ENCODE results near the gene NANOS3. TPM values are rescaled to one million over a fixed set of nuclear protein-coding genes. Genes with fewer than 3 reads are reported as not detected.
A peak's percentile ranks its signal among the peaks of the same experiment; 100 is the strongest.

The NANOS3 gene
- total and polyA plus RNA-seq, 2 of the 13 experiments (the other 11 are each of a cell fraction or from before 2014, with no cell fraction given), result 0.21 TPM; not detected in 1

DNA sequence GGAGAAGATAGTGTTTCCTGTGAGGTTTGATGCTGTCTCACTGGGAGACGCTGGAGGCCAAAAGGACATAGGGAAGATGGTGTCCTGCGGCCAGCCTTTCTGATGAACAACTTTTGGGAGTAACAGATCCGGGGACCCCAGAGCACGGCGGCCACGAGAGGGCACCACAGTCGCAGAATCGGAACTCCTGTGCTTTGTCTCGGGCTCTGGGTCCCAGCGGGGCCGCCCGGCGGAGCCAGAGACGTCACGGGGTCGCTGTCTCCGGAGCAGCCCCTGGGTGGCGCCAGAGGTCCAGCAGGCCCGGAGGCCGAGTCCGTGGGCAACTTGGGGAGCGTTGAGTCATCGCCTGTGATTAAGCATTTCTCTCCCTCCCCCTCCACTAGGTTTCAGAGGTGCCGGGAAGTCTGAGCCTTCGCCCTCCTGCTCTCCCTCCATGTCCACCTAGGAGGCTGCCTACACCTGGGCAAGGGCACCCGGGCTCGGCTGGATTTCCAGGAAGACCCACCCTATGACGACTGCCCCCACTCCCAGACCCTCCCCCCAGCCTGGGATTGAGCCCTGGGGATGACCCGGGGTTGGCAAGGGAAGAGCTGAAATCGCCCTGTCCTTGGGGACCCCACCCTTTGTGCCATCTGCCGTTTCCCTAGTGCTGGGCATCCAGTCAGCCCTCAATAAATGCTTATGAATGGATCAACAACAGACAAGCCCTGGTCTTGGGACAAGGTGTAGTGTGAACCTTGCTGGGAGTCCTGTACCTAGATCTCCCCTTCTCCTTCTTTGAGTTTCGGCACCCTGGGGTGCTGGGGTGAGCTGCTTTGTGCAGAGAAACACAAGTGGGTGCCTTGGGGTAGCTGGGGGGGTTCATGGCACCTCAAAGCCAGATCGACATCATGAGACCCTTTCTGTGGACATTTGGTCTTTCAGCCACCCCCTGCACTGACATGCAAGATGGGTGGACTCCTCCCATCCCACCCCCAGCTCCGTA lies 3.4 kb downstream of the NANOS3 start (continued):
- TF ChIP-seq ZNF550 (CRISPR knock-in tag; IDR thresholded peaks at IDR 0.05; ENCODE audit: borderline replicate concordance) (no peak), ZNF720 (CRISPR knock-in tag; IDR thresholded peaks at IDR 0.05) (no peak), AHR (CRISPR knock-in tag; IDR thresholded peaks at IDR 0.05) (0 out of 2 replicates have a peak, but pooled peaks have one; percentile 29), MTA1 (CRISPR knock-in tag; IDR thresholded peaks at IDR 0.05; ENCODE audit: borderline replicate concordance) (no peak), ZFP36L1 (CRISPR knock-in tag; IDR thresholded peaks at IDR 0.05) (no peak), ZNF790 (CRISPR knock-in tag; IDR thresholded peaks at IDR 0.05; ENCODE audit: borderline replicate concordance) (no peak), LCORL (IDR thresholded peaks at IDR 0.05) (no peak), LCORL (CRISPR knock-in tag; IDR thresholded peaks at IDR 0.05) (peak; percentile 88), ZNF230 (CRISPR knock-in tag; IDR thresholded peaks at IDR 0.05) (no peak), NFIC (IDR thresholded peaks at IDR 0.05; ENCODE audit: low read length) (no peak), SIN3B (IDR thresholded peaks at IDR 0.05; ENCODE audit: low read length) (no peak; the same call in 1 of the 2 replicates), ZNF567 (CRISPR knock-in tag; IDR thresholded peaks at IDR 0.05; ENCODE audit: borderline replicate concordance) (no peak), ZNF430 (CRISPR knock-in tag; IDR thresholded peaks at IDR 0.05) (no peak), MED13 (CRISPR knock-in tag; IDR thresholded peaks at IDR 0.05) (no peak), ZBTB7A (CRISPR knock-in tag; IDR thresholded peaks at IDR 0.05) (peak; percentile 71; the same call in 1 of the 2 replicates), KAT2B (IDR thresholded peaks at IDR 0.05; ENCODE audit: borderline replicate concordance, low read depth, low read length) (no peak), RFX5 (IDR thresholded peaks at IDR 0.05; ENCODE audit: low read depth, low read length) (peak; percentile 36; the same call in 1 of the 2 replicates)
- TF ChIP-seq, protein P1, sequence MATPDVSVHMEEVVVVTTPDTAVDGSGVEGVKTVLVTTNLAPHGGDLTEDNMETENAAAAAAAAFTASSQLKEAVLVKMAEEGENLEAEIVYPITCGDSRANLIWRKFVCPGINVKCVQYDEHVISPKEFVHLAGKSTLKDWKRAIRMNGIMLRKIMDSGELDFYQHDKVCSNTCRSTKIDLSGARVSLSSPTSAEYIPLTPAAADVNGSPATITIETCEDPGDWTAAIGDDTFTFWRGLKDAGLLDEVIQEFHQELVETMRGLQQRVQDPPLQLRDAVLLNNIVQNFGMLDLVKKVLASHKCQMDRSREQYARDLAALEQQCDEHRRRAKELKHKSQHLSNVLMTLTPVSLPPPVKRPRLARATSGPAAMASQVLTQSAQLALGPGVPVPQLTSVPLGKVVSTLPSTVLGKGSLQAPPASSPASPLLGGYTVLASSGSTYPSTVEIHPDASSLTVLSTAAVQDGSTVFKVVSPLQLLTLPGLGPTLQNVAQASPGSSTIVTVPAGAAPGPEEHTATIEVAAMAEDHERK (CRISPR knock-in tag; IDR thresholded peaks at IDR 0.05; ENCODE audit: low read depth), result no peak
- TF ChIP-seq, protein P2, sequence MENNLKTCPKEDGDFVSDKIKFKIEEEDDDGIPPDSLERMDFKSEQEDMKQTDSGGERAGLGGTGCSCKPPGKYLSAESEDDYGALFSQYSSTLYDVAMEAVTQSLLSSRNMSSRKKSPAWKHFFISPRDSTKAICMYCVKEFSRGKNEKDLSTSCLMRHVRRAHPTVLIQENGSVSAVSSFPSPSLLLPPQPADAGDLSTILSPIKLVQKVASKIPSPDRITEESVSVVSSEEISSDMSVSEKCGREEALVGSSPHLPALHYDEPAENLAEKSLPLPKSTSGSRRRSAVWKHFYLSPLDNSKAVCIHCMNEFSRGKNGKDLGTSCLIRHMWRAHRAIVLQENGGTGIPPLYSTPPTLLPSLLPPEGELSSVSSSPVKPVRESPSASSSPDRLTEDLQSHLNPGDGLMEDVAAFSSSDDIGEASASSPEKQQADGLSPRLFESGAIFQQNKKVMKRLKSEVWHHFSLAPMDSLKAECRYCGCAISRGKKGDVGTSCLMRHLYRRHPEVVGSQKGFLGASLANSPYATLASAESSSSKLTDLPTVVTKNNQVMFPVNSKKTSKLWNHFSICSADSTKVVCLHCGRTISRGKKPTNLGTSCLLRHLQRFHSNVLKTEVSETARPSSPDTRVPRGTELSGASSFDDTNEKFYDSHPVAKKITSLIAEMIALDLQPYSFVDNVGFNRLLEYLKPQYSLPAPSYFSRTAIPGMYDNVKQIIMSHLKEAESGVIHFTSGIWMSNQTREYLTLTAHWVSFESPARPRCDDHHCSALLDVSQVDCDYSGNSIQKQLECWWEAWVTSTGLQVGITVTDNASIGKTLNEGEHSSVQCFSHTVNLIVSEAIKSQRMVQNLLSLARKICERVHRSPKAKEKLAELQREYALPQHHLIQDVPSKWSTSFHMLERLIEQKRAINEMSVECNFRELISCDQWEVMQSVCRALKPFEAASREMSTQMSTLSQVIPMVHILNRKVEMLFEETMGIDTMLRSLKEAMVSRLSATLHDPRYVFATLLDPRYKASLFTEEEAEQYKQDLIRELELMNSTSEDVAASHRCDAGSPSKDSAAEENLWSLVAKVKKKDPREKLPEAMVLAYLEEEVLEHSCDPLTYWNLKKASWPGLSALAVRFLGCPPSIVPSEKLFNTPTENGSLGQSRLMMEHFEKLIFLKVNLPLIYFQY (CRISPR knock-in tag; IDR thresholded peaks at IDR 0.05; ENCODE audit: borderline replicate concordance), result peak; percentile 69; the same call in 1 of the 2 replicates
- TF ChIP-seq, protein P3, sequence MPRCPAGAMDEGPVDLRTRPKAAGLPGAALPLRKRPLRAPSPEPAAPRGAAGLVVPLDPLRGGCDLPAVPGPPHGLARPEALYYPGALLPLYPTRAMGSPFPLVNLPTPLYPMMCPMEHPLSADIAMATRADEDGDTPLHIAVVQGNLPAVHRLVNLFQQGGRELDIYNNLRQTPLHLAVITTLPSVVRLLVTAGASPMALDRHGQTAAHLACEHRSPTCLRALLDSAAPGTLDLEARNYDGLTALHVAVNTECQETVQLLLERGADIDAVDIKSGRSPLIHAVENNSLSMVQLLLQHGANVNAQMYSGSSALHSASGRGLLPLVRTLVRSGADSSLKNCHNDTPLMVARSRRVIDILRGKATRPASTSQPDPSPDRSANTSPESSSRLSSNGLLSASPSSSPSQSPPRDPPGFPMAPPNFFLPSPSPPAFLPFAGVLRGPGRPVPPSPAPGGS (CRISPR knock-in tag; IDR thresholded peaks at IDR 0.05), result no peak

All from HepG2 (cell line).